Measurements from ENCODE around the gene PKP2.

PKP2 gene

GRCh38 chr12:32926963-32927362, 30.4 kb upstream of the PKP2 start:
- H3K4me1 ChIP-seq (ENCODE audit: control insufficient read depth, low read length): no peaks in the 10 kb centered on the region
- no peaks in the 10 kb centered on the region for H3K9me3 ChIP-seq (ENCODE audit: control insufficient read depth, insufficient read depth, low read length)
- H3K4me3 ChIP-seq (ENCODE audit: low read length): no peak overlapping the region
- no peaks in the 10 kb centered on the region for H3K27me3 ChIP-seq (ENCODE audit: control insufficient read depth, low read length)
- no peak overlapping the region for H3K27ac ChIP-seq (ENCODE audit: low read depth, low read length)
- H3F3A ChIP-seq (ENCODE audit: control insufficient read depth, insufficient read depth): no peaks in the 10 kb centered on the region
- no peaks in the 10 kb centered on the region for H3K9me2 ChIP-seq (replicated peaks; ENCODE audit: control insufficient read depth, low read length)
- H4K20me1 ChIP-seq (ENCODE audit: control insufficient read depth, insufficient read depth, low read depth, low read length): no peaks in the 10 kb centered on the region
- H3K36me3 ChIP-seq (ENCODE audit: control insufficient read depth, low read length): no peaks in the 10 kb centered on the region
- TF ChIP-seq CTCF (IDR thresholded peaks at IDR 0.05; ENCODE audit: low read depth, low read length, poor library complexity, severe bottlenecking) (no peak), EZH2phosphoT487 (IDR thresholded peaks at IDR 0.05; ENCODE audit: borderline replicate concordance, low read length) (no peak)
- H3K4me2 ChIP-seq (ENCODE audit: low read length): no peak overlapping the region
- no peaks in the 10 kb centered on the region for H3K79me2 ChIP-seq (ENCODE audit: control insufficient read depth, low read length)

GRCh38 chr12:32926356-32926755, 29.8 kb upstream of the PKP2 start:
- H3K9me2 ChIP-seq (replicated peaks; ENCODE audit: control insufficient read depth, low read length): no peaks in the 10 kb centered on the region

GRCh38 chr12:32922546-32923297, 26.1 kb upstream of the PKP2 start:
- H3K27me3 ChIP-seq (ENCODE audit: control insufficient read depth, low read length): no peaks in the 10 kb centered on the region

More at GRCh38 chr12:32926356-32926755, 29.8 kb upstream of the PKP2 start:
- Histone ChIP-seq H3K27ac (ENCODE audit: low read depth, low read length) (no peak overlapping the region), H3K4me3 (ENCODE audit: low read length) (no peak overlapping the region), H3K27me3 (ENCODE audit: control insufficient read depth, low read length) (no peaks in the 10 kb centered on the region), H3K36me3 (ENCODE audit: control insufficient read depth, low read length) (no peaks in the 10 kb centered on the region), H3K4me2 (ENCODE audit: low read length) (no peak overlapping the region), H3K79me2 (ENCODE audit: control insufficient read depth, low read length) (no peaks in the 10 kb centered on the region), H4K20me1 (ENCODE audit: control insufficient read depth, insufficient read depth, low read depth, low read length) (no peaks in the 10 kb centered on the region), H3F3A (ENCODE audit: control insufficient read depth, insufficient read depth) (no peaks in the 10 kb centered on the region), H3K9me3 (ENCODE audit: control insufficient read depth, insufficient read depth, low read length) (no peaks in the 10 kb centered on the region), H3K4me1 (ENCODE audit: control insufficient read depth, low read length) (no peaks in the 10 kb centered on the region)
- no peak for TF ChIP-seq EZH2phosphoT487 (IDR thresholded peaks at IDR 0.05; ENCODE audit: borderline replicate concordance, low read length)
- no peak for TF ChIP-seq CTCF (IDR thresholded peaks at IDR 0.05; ENCODE audit: low read depth, low read length, poor library complexity, severe bottlenecking)

More at GRCh38 chr12:32922546-32923297, 26.1 kb upstream of the PKP2 start:
- no peaks in the 10 kb centered on the region for H3K79me2 ChIP-seq (ENCODE audit: control insufficient read depth, low read length)
- H3K4me2 ChIP-seq (ENCODE audit: low read length): no peak overlapping the region
- no peaks in the 10 kb centered on the region for H3K36me3 ChIP-seq (ENCODE audit: control insufficient read depth, low read length)
- no peaks in the 10 kb centered on the region for H3K9me2 ChIP-seq (replicated peaks; ENCODE audit: control insufficient read depth, low read length)
- no peak overlapping the region for H3K4me3 ChIP-seq (ENCODE audit: low read length)
- H3K4me1 ChIP-seq (ENCODE audit: control insufficient read depth, low read length): no peaks in the 10 kb centered on the region
- no peaks in the 10 kb centered on the region for H3K9me3 ChIP-seq (ENCODE audit: control insufficient read depth, insufficient read depth, low read length)
- TF ChIP-seq CTCF (IDR thresholded peaks at IDR 0.05; ENCODE audit: low read depth, low read length, poor library complexity, severe bottlenecking): no peak
- TF ChIP-seq EZH2phosphoT487 (IDR thresholded peaks at IDR 0.05; ENCODE audit: borderline replicate concordance, low read length): no peak
- H3K27ac ChIP-seq (ENCODE audit: low read depth, low read length): no peak overlapping the region
- no peaks in the 10 kb centered on the region for H4K20me1 ChIP-seq (ENCODE audit: control insufficient read depth, insufficient read depth, low read depth, low read length)
- no peaks in the 10 kb centered on the region for H3F3A ChIP-seq (ENCODE audit: control insufficient read depth, insufficient read depth)
